Activated CD4-positive, alpha-beta T cell treated with anti-CD3 and anti-CD28 coated beads, Interleukin-2, amount 50 U/mL, for 24 hours (primary cell): Measurements from ENCODE around the gene RBBP8.

Source experiments
- DNase-seq, 2 donors: peaks; one replicate each; pipeline ENCODE4 v3.0.0-alpha.2; 2020; ENCODE audit warnings: low read depth in 1 of 2, low spot score in 1 of 2

Gene RBBP8

DNA sequence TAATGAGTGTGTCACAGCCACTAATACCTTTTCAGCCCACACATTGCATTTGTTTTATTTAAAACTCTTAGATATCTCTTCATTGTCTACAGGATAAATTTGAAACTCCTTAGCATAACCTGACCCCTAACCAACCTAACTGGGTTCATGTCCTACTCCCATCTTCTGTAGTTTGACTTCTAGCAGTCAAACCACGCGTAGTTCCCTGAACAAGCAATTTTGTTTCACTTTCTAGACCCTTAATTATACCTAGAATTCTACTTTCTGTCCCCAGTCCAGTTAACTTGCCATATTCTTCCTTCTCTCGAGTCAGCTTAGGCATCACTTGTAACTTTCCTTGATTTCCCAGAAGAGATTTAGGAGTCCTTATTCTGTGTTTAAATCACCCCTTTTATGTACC, 55.1 kb downstream of the RBBP8 start:
- no peak for DNase-seq

DNA sequence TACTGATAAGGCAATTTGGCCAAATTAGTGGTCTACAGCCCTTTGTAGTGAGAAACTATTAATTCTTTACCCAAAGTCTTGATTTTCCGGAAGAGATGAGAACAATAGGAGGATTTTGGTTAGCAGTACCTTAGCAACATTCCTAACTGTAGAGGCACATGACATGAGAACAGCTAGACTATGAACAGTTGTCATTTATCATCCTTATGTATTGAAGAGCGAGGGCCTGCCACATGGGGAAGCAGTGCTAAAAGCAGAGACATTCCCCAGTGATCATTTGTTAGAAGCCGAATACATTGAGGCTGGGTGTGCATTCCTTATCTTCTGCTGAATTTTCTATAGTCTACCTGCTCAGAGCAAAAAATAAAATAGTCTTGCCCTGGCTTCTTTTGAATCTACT, 65.2 kb downstream of the RBBP8 start:
- DNase-seq = no peak

DNA sequence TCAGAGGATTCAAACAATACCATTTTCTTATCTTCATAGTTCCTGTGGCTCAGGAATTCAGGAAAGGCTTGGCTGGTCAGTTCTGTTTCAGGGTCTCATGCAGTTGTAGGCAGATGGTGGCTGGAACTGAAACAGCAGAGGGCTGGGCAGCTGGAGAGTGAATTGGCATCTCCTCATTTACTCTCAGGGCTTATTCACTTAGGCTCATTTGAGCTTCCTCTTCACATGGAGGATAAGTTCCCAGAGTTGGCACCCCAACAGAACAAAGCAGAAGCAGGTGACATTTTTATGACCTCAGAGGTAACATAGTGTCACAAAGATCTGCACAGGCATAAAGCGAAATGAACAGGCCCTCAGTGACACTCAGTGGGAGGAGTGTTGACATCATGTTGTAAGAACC, 66.1 kb downstream of the RBBP8 start:
- no peak for DNase-seq

GRCh38 chr18:22999647-23000046, 66.5 kb downstream of the RBBP8 start:
- no peak for DNase-seq

GRCh38 chr18:23003289-23003688, 70.2 kb downstream of the RBBP8 start:
- DNase-seq = no peak

- DNase-seq = no peak
Observed at GRCh38 chr18:23012249-23012648, 79.1 kb downstream of the RBBP8 start.

DNA sequence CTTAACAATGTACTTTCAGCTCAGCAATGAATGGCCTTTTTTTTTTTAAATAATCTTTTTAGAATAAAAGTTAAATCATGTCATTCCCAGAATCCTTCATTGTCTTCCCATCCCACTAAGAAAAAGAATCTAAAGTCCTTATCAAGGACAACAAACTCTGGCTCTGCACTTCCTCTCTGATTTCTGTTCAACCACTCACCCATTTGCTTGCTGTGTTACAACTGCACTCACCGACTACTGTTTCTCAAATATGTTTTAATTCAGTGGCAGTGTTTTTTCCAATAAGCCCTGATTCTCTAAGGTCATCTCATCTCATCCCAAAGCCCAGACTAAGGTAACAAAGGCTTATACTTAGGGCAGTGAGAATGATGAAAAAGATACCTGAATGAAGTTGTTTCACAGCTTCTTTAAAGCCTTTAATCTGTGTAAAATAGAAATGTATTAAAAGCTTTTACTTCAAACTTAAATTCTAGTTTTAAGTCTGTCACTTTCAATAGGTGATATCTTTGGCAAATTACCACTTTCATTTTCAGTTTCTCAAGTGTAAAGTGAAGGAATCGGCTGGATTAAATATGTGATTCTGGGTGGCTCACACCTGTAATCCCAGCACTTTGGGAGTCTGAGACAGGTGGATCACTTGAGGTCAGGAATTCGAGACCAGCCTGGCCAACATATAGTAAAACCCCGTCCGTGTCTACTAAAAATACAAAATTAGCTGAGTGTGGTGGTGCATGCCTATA, 87.6 kb downstream of the RBBP8 start:
- DNase-seq = no peak

GRCh38 chr18:23021623-23022022, 88.5 kb downstream of the RBBP8 start:
- no peak for DNase-seq

- no peak for DNase-seq
Observed at GRCh38 chr18:23032030-23032582, 99.0 kb downstream of the RBBP8 start.

DNA sequence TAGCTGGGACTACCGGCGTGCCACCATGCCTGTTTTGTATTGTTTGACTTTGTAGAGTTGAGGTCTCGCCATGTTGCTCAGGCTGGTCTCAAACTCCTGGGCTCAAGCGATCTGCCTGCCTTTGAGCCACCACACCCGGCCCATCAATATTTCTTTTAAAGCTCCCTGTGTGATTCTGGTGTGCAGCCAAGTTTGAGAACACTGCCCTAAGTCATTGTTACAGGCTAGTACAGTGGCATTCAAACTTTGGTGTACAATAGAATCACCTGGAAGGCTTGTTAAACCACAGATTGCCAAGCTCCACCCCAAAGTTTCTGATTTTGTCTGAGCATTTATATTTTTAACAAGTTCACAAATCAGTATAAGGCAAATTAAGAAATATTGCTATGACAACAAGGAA, 99.9 kb downstream of the RBBP8 start:
- no peak for DNase-seq

GRCh38 chr18:23036660-23037201, 103.6 kb downstream of the RBBP8 start:
- DNase-seq = no peak

DNA sequence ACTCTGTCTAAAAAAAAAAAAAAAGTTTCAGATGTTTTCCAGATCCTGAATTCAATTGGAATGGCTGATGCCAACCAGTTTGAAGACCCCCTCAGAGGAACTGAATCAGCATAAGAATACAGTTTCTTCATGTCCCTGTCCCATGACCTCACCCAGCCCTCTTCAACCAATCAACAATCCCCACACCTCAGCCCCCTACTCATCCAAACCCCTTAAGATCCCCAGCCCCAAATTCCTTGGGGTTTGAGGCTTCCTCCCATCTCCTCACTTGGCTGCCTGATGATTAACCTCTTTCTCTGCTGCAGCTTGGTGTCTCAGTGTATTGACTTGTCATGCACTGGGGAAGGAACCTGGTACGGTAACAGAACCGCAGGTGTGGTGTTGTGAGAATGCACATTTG, 104.5 kb downstream of the RBBP8 start:
- DNase-seq = no peak

GRCh38 chr18:23038712-23039111, 105.6 kb downstream of the RBBP8 start:
- no peak for DNase-seq

DNA sequence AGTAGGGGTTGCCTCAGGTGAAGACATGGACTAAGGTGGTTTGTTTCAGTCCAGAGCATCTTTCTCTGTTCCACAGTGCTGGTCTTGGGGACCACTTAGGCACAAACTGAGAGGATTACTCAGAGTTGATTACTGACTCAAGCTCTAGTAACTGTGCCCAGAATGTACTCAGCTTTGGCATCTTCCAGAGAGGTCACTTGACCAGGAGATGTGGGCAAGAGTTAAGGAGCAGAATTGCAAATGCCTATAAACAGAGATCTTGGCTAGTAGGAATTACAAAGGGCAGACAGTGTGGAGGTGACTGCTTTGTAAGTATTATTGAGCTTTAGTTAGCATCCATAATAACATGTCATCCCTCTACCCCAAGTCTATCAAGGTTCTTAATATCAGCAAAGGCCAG, 109.0 kb downstream of the RBBP8 start:
- no peak for DNase-seq

DNA sequence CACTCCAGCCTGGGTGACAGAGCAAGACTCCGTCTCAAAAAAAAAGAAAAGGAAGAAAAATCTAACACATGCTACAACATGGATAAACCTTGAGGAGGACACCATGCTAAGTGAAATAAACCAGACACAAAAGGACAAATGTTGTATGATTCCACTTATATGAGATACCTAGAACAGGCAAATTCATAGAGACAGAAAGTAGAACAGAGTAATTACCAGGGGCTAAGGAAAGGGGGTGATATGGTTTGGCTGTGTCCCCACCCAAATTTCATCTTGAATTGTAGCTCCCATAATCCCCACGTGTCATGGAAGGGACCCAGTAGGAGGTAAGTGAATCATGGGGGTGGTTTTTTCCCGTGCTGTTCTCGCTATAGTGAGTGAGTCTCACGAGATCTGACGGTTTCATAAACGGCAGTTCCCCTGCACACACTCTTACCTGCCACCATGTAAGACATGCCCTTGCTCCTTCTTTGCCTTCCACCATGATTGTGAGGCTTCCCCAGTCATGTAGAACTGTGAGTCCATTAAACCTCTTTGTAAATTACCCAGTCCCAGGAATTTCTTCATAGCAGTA, 110.8 kb downstream of the RBBP8 start:
- no peak for DNase-seq

DNA sequence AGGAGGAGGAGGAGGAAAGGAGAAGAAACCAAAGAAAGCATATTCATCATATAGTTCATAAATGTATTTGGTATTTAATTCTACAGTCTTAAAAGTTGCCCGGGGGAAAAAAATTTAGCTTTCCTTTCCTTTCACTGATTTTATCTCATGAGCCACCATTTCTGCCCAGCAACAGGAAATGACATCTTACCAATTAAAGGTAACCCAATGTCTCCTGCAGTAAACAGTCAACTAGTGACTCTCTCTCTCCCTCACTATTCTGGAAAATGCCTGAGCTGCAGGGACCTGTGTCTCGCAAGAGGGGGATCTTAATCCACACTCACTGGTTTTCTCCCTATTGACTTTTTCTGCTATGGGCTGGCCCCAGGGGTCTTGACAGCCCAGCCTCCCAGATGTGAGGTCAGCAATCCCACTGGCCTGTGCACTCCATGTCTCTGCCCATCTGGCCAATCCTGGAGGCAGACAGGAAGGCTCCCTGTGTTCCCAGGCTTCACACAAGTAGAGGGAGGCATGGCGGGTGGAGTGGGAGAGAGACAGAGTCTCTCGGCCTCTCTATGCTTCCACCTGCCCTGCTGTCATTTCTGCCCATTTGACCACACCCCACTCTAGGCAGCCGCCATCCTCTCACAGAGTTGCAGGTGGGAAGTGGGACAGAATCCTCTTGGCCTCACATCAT, 116.7 kb downstream of the RBBP8 start:
- DNase-seq = no peak

- no peak for DNase-seq
Observed at GRCh38 chr18:23053776-23054457, 120.8 kb downstream of the RBBP8 start.

- DNase-seq = no peak
Observed at GRCh38 chr18:23054553-23054952, 121.4 kb downstream of the RBBP8 start.

GRCh38 chr18:23056315-23056714, 123.2 kb downstream of the RBBP8 start:
- no peak for DNase-seq

DNA sequence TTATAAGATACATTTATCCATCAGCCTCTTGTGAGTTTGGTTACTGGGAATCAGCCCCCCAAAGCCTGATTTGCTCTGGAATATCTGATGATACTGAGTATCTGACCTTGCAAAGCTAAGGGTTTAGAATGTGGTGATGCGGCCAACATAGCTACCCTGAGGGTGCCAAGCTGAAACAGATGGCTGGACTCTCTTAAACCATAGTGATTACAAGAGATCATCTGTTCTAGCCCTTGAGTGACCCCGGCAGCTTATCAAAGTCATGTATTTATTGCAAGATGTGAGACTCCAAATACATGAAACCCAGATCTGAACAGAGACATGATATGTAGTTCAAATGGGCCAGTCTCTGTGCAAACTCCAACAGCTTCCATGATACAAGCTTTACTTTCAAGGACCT, 124.0 kb downstream of the RBBP8 start:
- DNase-seq = no peak

DNA sequence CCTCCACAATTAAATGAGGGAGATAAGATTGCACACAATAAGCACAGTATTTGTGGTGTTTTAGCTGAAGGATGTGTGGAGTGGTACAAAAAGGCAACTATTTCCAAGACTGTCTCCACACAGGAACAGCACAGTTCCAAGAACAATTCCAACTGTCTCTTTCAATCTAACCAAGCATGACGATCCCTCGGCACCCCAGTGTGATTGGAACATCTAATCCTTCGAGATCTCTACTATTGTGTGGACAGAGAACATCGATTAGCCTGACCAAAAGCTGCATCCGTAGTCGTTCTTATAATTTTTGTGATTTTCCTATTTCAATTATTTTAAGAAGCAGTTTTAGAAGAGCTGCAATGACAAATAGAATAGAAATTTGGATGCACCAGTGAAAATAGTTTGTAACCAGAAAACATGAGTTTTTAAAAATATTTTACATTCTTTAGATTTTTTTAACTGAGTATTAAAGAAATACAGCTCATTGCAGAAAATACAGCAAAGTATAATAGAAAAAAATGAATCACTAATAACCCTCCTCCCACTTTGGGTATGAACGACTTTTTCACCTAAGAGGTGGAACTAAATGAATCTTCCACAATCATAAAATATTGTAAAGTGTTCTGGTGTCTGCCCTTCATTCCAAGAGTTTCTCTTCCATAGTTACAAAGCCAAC, 125.8 kb downstream of the RBBP8 start:
- no peak for DNase-seq
